GM06990 (cell line): ENCODE results near the gene ITIH4.

Experiments used
- DNase-seq: peaks from one replicate; pipeline ENCODE4 v3.0.0-alpha.2; 2011; ENCODE audit not compliant: insufficient read length; ENCODE audit errors: extremely low read depth
- H3K27me3 ChIP-seq: replicated peaks from 2 replicates; pipeline ENCODE4 v1.6.0; 2011; ENCODE audit warnings: low read length; ENCODE audit not compliant: control insufficient read depth, insufficient read depth
- H3K36me3 ChIP-seq: 2 replicates; pipeline ENCODE4 v1.5.1; 2011; ENCODE audit warnings: low read length; ENCODE audit not compliant: control insufficient read depth, insufficient read depth
- H3K4me3 ChIP-seq: replicated peaks from 2 replicates; pipeline ENCODE4 v1.5.1; 2011; ENCODE audit warnings: low read depth, mild to moderate bottlenecking, control low read depth, low read length
- TF ChIP-seq, protein P1 (sequence below): IDR thresholded peaks from 2 replicates; pipeline ENCODE4 v1.5.1; 2011; ENCODE audit warnings: low read length, control low read depth, mild to moderate bottlenecking, inconsistent platforms; ENCODE audit not compliant: insufficient read depth, poor library complexity, severe bottlenecking

Gene ITIH4

DNA sequence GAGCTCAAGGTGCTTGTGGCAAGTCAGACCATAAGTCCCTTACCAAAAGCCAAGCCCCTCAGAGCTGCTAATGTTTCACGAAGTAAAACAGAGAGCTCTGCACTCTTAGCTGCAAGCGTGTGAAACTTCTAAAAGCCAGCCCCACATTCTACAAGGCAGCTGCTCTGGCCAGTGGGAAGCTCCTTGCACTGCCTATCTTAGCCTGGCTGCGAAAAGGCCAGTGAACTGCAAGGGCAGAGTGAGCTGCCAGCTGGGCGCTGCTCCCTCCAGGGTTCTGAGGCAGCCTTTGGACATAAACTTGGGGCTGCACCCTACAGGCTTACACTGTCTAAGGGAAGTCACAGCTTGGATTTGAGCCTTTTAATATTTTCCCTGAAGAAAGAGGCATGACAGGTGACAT lies 6.5 kb upstream of the ITIH4 start:
- TF ChIP-seq, protein P1, sequence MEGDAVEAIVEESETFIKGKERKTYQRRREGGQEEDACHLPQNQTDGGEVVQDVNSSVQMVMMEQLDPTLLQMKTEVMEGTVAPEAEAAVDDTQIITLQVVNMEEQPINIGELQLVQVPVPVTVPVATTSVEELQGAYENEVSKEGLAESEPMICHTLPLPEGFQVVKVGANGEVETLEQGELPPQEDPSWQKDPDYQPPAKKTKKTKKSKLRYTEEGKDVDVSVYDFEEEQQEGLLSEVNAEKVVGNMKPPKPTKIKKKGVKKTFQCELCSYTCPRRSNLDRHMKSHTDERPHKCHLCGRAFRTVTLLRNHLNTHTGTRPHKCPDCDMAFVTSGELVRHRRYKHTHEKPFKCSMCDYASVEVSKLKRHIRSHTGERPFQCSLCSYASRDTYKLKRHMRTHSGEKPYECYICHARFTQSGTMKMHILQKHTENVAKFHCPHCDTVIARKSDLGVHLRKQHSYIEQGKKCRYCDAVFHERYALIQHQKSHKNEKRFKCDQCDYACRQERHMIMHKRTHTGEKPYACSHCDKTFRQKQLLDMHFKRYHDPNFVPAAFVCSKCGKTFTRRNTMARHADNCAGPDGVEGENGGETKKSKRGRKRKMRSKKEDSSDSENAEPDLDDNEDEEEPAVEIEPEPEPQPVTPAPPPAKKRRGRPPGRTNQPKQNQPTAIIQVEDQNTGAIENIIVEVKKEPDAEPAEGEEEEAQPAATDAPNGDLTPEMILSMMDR, result no peak
- Histone ChIP-seq H3K4me3 (no peak overlapping the region), H3K27me3 (no peaks in the 10 kb centered on the region), H3K36me3 (peaks cover 12% of the 10 kb centered on the region)
- DNase-seq, result no peak

DNA sequence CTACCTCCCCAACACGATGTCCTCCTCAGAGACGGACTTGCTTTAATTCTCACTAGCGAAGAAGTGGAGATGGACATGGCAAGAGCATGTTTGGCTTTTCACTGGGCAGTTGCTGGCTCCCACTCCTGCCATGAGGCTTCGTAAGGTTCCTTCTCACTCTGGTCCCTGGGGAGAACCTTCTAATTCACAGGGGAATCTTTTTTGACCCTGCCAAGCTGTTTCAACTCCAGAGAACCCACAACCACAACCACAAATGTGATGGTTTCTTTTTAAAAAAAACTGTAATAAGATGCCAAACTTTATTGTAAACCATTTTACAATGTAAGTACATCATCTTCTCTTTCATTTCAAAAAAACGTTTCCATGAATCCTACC lies 6.0 kb upstream of the ITIH4 start:
- H3K36me3 ChIP-seq, result peaks cover 10% of the 10 kb centered on the region
- TF ChIP-seq, protein P1, result no peak
- DNase-seq, result no peak
- H3K27me3 ChIP-seq, result no peaks in the 10 kb centered on the region
- no peak overlapping the region for H3K4me3 ChIP-seq

DNA sequence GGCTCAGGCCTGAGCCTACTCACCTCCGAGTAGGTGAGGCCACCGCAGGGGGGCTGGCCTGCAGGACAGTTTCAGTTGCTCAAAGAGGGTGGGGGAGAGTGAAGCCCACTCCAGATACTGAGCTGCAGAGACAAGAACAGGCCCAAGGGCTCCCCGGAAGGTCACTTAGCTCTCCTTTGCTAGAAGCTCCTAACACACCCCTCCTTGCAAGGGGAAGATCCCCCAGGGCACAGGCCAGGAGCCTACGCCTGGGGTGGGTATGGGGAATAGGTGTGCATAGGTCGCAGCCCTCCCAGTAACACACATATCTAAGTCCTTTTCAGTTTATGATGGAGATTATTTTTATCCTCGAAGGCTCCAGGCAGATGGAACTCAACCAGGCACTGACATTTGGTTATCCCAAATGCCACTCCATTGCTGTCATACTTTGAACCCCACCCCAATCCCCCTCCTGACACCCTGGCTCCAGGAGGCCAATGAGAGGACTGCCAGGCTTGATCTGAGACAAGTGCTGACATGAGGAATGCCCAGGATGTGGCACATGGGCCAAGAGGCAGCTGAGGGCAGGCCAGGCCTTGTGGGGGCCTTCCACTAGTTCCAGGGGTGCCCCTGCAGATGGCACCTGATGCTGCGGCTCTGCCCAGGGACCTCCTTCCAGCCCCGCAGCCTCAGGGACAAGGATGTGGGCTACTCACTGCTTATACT lies 5.4 kb upstream of the ITIH4 start:
- TF ChIP-seq, protein P1, result no peak
- Histone ChIP-seq H3K4me3 (no peak overlapping the region), H3K27me3 (no peaks in the 10 kb centered on the region), H3K36me3 (peaks cover 7% of the 10 kb centered on the region)
- DNase-seq, result no peak

DNA sequence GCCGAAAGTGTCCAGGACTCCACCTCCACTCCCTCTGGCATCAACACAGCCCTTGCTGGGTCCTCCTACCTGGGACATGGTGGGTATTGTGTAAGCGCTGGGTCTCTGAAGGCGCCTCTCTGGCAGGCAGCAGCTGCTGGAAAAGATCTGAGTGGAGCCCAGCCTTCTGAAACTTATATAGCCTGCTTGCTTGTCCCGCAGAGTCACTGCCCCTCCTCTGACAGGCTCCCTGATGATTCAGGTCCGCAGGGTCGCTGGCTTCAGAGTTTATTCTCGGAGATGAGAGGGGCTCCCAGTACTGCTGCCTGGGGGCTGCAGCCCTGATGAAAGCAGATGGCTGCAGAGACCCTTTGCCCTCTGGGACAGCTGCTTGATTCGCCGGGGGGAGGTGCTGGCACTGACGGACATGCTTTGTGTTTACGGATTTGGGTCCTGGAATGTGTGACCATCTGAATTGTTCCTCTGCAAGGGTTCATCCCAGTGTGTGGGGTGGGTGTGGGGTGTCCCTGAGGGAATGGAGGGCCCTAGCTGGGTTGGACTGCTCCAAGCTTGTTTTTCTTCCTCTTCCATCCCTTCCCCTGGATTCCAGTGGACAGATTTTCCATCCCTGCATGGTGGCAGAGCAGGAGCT lies 4.5 kb upstream of the ITIH4 start, which contains the start of gene MUSTN1:
Gene MUSTN1 (minus strand): TSS at position 149 of the 631 bp plus-strand sequence. CDS start 71 bp downstream, at position 78.
- Histone ChIP-seq H3K27me3 (no peaks in the 10 kb centered on the region), H3K4me3 (no peak within 1 kb of the TSS), H3K36me3 (peaks cover 4% of the 10 kb centered on the region)
- TF ChIP-seq, protein P1, result no peak
- no peak for DNase-seq

DNA sequence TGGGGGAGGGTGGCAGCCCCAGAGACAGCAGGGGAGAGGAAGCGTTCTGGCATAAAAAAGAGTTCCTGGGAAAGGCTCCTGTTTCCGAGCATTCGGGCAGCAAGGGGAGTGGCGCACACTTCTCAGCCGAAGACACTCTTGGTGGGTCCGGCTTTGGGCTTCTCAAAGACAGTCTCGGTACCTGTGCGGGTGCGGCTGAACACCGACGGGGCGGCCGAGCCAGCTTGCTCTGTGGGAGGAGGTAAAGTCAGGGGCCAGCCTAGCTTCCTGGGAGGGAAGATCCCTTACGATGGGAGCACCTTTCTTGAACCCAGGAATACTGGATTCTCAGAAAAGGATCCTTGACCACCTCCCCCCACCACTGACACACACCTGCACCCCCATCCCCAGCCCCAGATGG lies 2.7 kb upstream of the ITIH4 start:
- H3K4me3 ChIP-seq, result no peak overlapping the region
- DNase-seq, result no peak
- H3K36me3 ChIP-seq, result peaks cover 2% of the 10 kb centered on the region
- no peaks in the 10 kb centered on the region for H3K27me3 ChIP-seq
- TF ChIP-seq, protein P1, result no peak
